22Rv1 (cell line): Measurements from ENCODE around the gene EID1.

ENCODE experiments used
- CTCF ChIP-seq: fragments of 450-650 bp; IDR thresholded peaks from 2 replicates; pipeline ENCODE4 v1.5.1; 2017; ENCODE audit warnings: mild to moderate bottlenecking
- ZFX ChIP-seq: fragments of 450-650 bp; IDR thresholded peaks from 2 replicates; pipeline ENCODE4 v1.6.1; 2017; ENCODE audit warnings: antibody characterized with exemption, borderline replicate concordance

DNA sequence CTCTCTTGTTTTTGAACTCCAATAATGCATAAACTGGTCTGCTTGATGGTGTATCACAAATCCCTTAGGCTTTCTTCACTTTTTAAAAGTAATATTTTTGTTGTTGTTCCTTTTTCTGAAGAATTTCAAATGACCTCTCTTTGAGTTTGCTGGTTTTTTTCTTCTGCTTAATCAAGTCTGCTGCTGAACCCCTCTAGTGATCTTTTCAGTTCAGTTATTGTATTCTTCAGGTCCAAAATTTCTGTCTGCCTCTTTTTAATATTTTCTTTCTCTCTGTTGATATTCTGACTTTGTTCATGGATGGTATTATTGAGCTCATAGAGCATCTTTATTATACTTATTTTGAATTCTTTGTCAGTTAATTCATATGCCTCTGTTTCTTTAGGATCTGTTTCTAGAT lies 45.3 kb upstream of the EID1 start:
- TF ChIP-seq CTCF = no peak
- no peak for TF ChIP-seq ZFX
